Astrocyte of the spinal cord (primary cell): ENCODE measurements around the gene HERC3.

Source experiments
- DNase-seq: peaks from one replicate; pipeline ENCODE4 v3.0.0; 2011; ENCODE audit warnings: low read depth, low spot score
- H3K4me3 ChIP-seq: 2 replicates; pipeline ENCODE4 v1.5.1; 2011; ENCODE audit warnings: low read depth, mild to moderate bottlenecking, low read length, moderate library complexity
- CTCF ChIP-seq: IDR thresholded peaks from 2 replicates; pipeline ENCODE4 v1.5.1; 2012; ENCODE audit warnings: low read depth, mild to moderate bottlenecking, low read length, inconsistent platforms
- in situ Hi-C: cut with HindIII; loops from 2 replicates; pipeline ENCODE4 v1.10.0; 2017; ENCODE audit warnings: low sequenced_read_pairs

HERC3 gene

DNA sequence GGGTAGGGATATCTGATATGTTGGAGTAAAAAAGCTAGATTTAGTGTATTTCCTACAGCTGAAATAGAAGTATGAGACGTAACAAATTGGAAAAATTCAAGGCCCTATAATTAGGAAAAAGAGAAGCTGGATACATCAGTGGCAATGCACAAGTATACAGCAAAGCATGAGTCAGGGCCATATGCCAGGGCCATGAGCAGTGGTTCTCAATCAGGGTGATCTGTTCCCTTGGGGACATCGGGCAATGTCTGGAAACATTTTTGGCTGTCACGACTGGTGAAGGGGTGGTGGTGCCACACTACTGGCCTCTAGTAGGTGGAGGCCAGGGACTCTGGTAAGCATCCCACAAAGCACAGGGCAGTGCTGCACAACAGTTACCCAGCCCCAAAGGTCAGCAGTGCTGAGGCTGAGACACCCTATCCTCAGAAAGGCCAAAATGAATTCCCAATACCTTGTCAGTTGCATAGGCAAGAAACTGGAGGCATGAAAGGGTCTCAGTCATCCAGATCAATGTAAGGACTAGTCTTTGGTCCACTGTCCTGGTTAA lies 142.2 kb downstream of the HERC3 start:
- no peak overlapping the region for H3K4me3 ChIP-seq
- in situ Hi-C loops = no loop called here
- no peak for DNase-seq
- TF ChIP-seq CTCF = no peak

DNA sequence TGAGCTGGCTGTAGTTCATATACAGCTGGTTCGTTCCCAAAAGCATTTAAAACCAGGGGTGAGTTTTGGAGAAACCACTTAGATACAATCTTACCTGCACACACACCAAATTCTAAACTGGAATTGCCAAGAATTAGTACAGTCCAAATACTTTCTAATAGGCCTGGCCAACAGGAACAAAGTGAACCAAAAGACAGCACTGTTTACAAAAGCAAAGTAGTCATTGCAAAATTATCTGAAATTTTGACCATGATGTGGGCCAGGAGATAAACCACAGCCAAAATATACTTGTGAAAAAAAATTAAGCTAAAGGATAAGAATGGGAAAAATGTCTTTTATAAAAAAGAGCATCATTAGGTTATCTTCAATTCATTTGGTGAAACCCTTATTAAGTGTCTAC lies 143.3 kb downstream of the HERC3 start:
- DNase-seq = no peak
- TF ChIP-seq CTCF = no peak
- in situ Hi-C loops = no loop called here
- H3K4me3 ChIP-seq = no peak overlapping the region

DNA sequence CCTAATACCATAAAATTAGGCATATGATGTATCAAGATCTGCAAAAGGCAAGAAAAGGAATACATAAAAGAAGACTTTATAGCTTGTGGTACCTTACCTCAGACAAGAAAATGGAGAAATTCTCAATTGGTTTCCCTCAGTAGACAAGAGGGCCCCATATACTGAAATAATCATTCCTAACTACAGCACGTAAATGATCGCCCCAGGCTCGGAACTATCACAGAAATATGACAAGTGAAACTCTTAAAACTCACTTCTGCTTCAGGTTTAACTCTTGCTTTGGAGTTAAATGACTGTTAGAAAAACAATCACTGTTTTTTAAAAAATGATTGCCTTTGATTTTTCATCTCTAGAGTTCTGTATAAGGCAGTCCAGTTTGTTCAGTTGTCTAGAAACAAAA lies 144.0 kb downstream of the HERC3 start:
- DNase-seq = no peak
- no peak overlapping the region for H3K4me3 ChIP-seq
- no peak for TF ChIP-seq CTCF
- in situ Hi-C loops = no loop called here

DNA sequence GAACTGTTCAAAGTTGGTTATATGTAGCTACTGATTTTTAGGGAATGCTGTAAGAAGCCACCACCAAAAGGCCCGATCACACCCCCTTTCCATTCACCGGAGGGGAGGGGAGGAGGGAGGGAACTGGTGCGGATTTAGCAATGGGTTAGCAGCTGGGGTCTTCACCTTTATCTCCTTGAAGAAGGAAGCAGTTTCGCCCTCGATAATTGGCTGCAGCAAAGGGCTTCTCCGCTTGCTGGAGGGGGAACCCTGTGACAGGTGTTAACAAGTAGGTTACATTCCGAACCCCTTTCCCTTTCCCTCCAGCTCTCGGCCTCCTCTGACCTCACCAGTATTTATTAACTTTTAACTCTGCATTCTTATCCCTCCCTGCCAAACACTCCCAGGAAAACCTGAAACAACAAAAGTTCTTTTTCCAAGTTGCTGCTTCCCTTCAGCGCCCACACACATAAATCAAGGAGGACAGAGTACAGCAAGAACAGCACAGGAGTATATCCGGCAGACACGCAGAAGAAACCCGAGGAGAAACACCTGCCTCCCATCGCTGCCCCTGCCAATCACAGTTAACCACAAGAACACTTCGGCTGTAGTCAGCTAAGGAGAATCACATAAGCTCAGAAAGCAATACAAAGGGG lies 145.1 kb downstream of the HERC3 start:
- H3K4me3 ChIP-seq = no peak overlapping the region
- DNase-seq = peak; percentile 57
- in situ Hi-C loops = no loop called here
- no peak for TF ChIP-seq CTCF

DNA sequence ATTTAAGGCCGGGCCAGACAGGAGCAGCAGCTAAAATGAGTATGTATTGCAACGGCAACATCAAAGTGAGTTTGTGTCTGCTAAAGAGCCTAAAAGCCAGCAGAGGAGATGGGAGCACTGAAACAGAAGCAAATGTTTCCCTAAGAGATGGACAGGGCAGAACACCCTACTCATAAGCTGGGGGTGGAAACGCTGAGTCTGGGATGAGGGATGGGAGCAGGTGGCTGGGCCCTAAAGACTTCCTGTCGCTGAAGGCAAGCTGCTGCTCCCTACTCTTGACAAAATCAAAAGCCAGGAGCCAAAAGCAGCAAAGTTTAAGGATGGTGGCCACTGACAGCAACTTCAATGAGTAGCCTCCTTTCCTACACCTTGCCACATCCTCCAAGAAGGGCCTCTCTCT lies 145.9 kb downstream of the HERC3 start:
- no peak for DNase-seq
- no peak for TF ChIP-seq CTCF
- in situ Hi-C loops = no loop called here
- H3K4me3 ChIP-seq = no peak overlapping the region

- no peak for DNase-seq
- in situ Hi-C loops = no loop called here
Observed at GRCh38 chr4:88742561-88742960, 150.3 kb downstream of the HERC3 start.

More at GRCh38 chr4:88742561-88742960, 150.3 kb downstream of the HERC3 start:
- no peak overlapping the region for H3K4me3 ChIP-seq
- TF ChIP-seq CTCF = no peak
